Neural cell (in vitro differentiated cells): Measurements from ENCODE around the gene FBL. TPM values are rescaled to one million over a fixed set of nuclear protein-coding genes. Genes with fewer than 3 reads are reported as not detected.

Experiments
- H2AFZ ChIP-seq: fragments of 200-600, 300-800 bp; sonication (generic), shearing (Covaris generic); 2 replicates; pipeline ENCODE4 v1.6.0; 2014; ENCODE audit warnings: low read depth, mild to moderate bottlenecking, antibody characterized with exemption, low read length, moderate library complexity
- H3F3A ChIP-seq: fragments of 200-600 bp; shearing (Covaris generic); 2 replicates; pipeline ENCODE4 v1.6.1; 2016; ENCODE audit warnings: mild to moderate bottlenecking, moderate library complexity, mixed read lengths, antibody characterized with exemption, low read length; ENCODE audit not compliant: insufficient read depth, poor library complexity, severe bottlenecking
- H3K27ac ChIP-seq: fragments of 200-600, 300-800 bp; sonication (generic), shearing (Covaris generic); 2 replicates; pipeline ENCODE4 v1.5.1; 2014; ENCODE audit warnings: mild to moderate bottlenecking, low read length, moderate library complexity
- H3K27me3 ChIP-seq: fragments of 300-800, 200-600 bp; sonication (generic), shearing (Covaris generic); 2 replicates; pipeline ENCODE4 v1.6.0; 2014; ENCODE audit warnings: mild to moderate bottlenecking, low read depth, low read length, moderate library complexity; ENCODE audit not compliant: insufficient read depth
- H3K36me3 ChIP-seq: fragments of 300-800, 200-600 bp; sonication (generic), shearing (Covaris generic); 2 replicates; pipeline ENCODE4 v1.5.1; 2014; ENCODE audit warnings: mild to moderate bottlenecking, antibody characterized with exemption, low read length, moderate library complexity; ENCODE audit not compliant: insufficient read depth
- H3K4me2 ChIP-seq: fragments of 300-800, 200-600 bp; sonication (generic), shearing (Covaris generic); 2 replicates; pipeline ENCODE4 v1.6.0; 2014; ENCODE audit warnings: mild to moderate bottlenecking, low read length
- H3K4me3 ChIP-seq: fragments of 300-800, 200-600 bp; sonication (generic), shearing (Covaris generic); 2 replicates; pipeline ENCODE4 v1.5.1; 2014; ENCODE audit warnings: mild to moderate bottlenecking, low read length, moderate library complexity
- H3K79me2 ChIP-seq: fragments of 200-600 bp; shearing (Covaris generic); replicated peaks from 2 replicates; pipeline ENCODE4 v1.6.0; 2014; ENCODE audit warnings: mild to moderate bottlenecking, low read length, moderate library complexity; ENCODE audit not compliant: insufficient read depth
- H3K9ac ChIP-seq: fragments of 300-800, 200-600 bp; sonication (generic), shearing (Covaris generic); 2 replicates; pipeline ENCODE4 v1.6.1; 2016; ENCODE audit warnings: mild to moderate bottlenecking, low read length, mixed read lengths
- H3K9me2 ChIP-seq: fragments of 200-600 bp; shearing (Covaris generic); 2 replicates; pipeline ENCODE4 v1.6.1; 2016; ENCODE audit warnings: mild to moderate bottlenecking, low read length, mixed read lengths; ENCODE audit not compliant: insufficient read depth
- H3K9me3 ChIP-seq: fragments of 200-600, 300-800 bp; sonication (generic), shearing (Covaris generic); 2 replicates; pipeline ENCODE4 v1.6.1; 2016; ENCODE audit warnings: mild to moderate bottlenecking, mixed run types, low read length, moderate library complexity, mixed read lengths
- H4K20me1 ChIP-seq: fragments of 200-600 bp; shearing (Covaris generic); 2 replicates; pipeline ENCODE4 v1.6.1; 2016; ENCODE audit warnings: mild to moderate bottlenecking, mixed run types; ENCODE audit not compliant: insufficient read depth
- CTCF ChIP-seq: fragments of 450-650 bp; IDR thresholded peaks from 2 replicates; pipeline ENCODE4 v1.5.1; 2014; ENCODE audit warnings: antibody characterized with exemption, mild to moderate bottlenecking, moderate library complexity; ENCODE audit not compliant: poor library complexity, severe bottlenecking
- EP300 ChIP-seq: fragments of 450-650 bp; conservative IDR thresholded peaks from 2 replicates; pipeline ENCODE4 v1.6.1; 2014; ENCODE audit warnings: antibody characterized with exemption, mild to moderate bottlenecking, moderate library complexity; ENCODE audit not compliant: poor library complexity, severe bottlenecking
- EZH2 ChIP-seq: fragments of 200-600, 300-800 bp; shearing (Covaris generic), sonication (generic); IDR thresholded peaks from 2 replicates; pipeline ENCODE4 v1.6.1; 2014; ENCODE audit warnings: antibody characterized with exemption, low read length, borderline replicate concordance, mild to moderate bottlenecking; ENCODE audit not compliant: insufficient read depth, poor library complexity, severe bottlenecking
- POLR2AphosphoS5 ChIP-seq: IDR thresholded peaks from 2 replicates; pipeline ENCODE4 v1.6.1; 2012
- RAD21 ChIP-seq: fragments of 450-650 bp; conservative IDR thresholded peaks from 2 replicates; pipeline ENCODE4 v1.6.1; 2014; ENCODE audit warnings: antibody characterized with exemption, mild to moderate bottlenecking, moderate library complexity
- SMC3 ChIP-seq: fragments of 450-650 bp; conservative IDR thresholded peaks from 2 replicates; pipeline ENCODE4 v1.6.1; 2014; ENCODE audit warnings: antibody characterized with exemption, mild to moderate bottlenecking, moderate library complexity; ENCODE audit not compliant: poor library complexity
- TAF1 ChIP-seq: IDR thresholded peaks from 2 replicates; pipeline ENCODE4 v1.6.1; 2012; ENCODE audit warnings: low read depth
- polyA plus RNA-seq: library from polyadenylated mRNA; depleted of rRNA; stranded (reverse); fragments of >200 nt; gene quantifications from 2 replicates; pipeline ENCODE4 v1.2.3, GENCODE V29; 2014
- TF ChIP-seq, protein P1 (sequence below): IDR thresholded peaks from 2 replicates; pipeline ENCODE4 v1.6.1; 2012; ENCODE audit warnings: borderline replicate concordance

The FBL gene
- polyA plus RNA-seq, 1 donor from 2014 or later = 84.7 TPM

- TF ChIP-seq TAF1 = no peak
Observed at GRCh38 chr19:39845172-39845571, 1.0 kb downstream of the FBL start (continued).

- no peak overlapping the region for H2AFZ ChIP-seq
- no peaks in the 10 kb centered on the region for H3F3A ChIP-seq
- peaks cover 33% of the 10 kb centered on the region for H3K79me2 ChIP-seq
- no peak overlapping the region for H3K9ac ChIP-seq
- no peak for TF ChIP-seq TAF1
- peak; percentile 64 for TF ChIP-seq RAD21
- TF ChIP-seq EP300 = no peak
- TF ChIP-seq SMC3 = peak; percentile 53
- TF ChIP-seq POLR2AphosphoS5 = no peak
- TF ChIP-seq CTCF = peak; percentile 75
- no peak overlapping the region for H3K27ac ChIP-seq
- no peaks in the 10 kb centered on the region for H3K9me2 ChIP-seq
- H3K4me3 ChIP-seq = peak overlapping the region; percentile 95
- H3K4me2 ChIP-seq = no peak overlapping the region
- no peaks in the 10 kb centered on the region for H3K27me3 ChIP-seq
- no peaks in the 10 kb centered on the region for H3K36me3 ChIP-seq
- no peaks in the 10 kb centered on the region for H3K9me3 ChIP-seq
- no peaks in the 10 kb centered on the region for H4K20me1 ChIP-seq
Observed at GRCh38 chr19:39843919-39844793, 2.0 kb downstream of the FBL start.

DNA sequence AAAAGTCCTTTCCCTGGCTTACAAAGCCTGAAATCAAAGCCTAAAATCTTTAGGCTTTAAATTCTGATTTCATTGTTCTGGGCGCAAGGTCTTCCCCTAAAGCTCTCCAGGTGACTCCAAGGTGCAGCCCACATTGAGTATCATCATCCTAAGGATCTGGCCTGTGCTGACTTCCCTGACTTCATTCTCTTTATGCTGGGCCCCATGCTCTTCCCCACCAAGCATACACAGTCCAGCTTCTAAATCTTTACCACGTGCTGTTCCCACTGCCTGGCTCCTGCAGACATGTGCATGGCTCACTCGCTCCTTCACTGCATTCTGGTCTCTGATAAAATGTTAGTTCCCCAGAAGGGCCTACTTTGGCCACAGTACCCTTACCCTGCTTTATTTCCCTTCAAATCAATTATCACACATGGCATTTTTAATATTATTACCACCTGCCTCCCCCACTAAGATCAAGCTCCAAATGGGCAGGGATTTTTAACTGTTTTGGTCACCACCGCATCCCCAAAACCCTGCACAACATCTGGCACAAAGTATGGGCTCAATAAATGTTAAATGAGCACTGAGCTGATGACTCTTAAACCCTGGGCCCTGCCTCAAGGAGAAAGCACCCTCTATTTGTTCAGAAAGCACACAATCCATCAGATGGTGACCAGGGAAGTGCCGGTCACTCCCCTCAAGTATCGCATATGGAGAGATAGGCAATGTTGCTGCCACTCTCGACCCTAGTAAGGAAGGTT, 3.3 kb downstream of the FBL start:
- Histone ChIP-seq H2AFZ (no peak overlapping the region), H3K9ac (no peak overlapping the region), H3K9me3 (no peaks in the 10 kb centered on the region), H3K79me2 (peaks cover 33% of the 10 kb centered on the region), H3F3A (no peaks in the 10 kb centered on the region), H3K4me2 (no peak overlapping the region), H3K9me2 (no peaks in the 10 kb centered on the region), H3K4me3 (no peak overlapping the region), H3K27ac (no peak overlapping the region), H3K36me3 (no peaks in the 10 kb centered on the region), H4K20me1 (no peaks in the 10 kb centered on the region), H3K27me3 (no peaks in the 10 kb centered on the region)
- TF ChIP-seq RAD21 = no peak
- TF ChIP-seq SMC3 = no peak
- no peak for TF ChIP-seq POLR2AphosphoS5
- TF ChIP-seq CTCF = no peak
- TF ChIP-seq, protein P1, sequence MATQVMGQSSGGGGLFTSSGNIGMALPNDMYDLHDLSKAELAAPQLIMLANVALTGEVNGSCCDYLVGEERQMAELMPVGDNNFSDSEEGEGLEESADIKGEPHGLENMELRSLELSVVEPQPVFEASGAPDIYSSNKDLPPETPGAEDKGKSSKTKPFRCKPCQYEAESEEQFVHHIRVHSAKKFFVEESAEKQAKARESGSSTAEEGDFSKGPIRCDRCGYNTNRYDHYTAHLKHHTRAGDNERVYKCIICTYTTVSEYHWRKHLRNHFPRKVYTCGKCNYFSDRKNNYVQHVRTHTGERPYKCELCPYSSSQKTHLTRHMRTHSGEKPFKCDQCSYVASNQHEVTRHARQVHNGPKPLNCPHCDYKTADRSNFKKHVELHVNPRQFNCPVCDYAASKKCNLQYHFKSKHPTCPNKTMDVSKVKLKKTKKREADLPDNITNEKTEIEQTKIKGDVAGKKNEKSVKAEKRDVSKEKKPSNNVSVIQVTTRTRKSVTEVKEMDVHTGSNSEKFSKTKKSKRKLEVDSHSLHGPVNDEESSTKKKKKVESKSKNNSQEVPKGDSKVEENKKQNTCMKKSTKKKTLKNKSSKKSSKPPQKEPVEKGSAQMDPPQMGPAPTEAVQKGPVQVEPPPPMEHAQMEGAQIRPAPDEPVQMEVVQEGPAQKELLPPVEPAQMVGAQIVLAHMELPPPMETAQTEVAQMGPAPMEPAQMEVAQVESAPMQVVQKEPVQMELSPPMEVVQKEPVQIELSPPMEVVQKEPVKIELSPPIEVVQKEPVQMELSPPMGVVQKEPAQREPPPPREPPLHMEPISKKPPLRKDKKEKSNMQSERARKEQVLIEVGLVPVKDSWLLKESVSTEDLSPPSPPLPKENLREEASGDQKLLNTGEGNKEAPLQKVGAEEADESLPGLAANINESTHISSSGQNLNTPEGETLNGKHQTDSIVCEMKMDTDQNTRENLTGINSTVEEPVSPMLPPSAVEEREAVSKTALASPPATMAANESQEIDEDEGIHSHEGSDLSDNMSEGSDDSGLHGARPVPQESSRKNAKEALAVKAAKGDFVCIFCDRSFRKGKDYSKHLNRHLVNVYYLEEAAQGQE = no peak
- TF ChIP-seq TAF1 = no peak
- TF ChIP-seq EZH2 = no peak
